HepG2 (cell line): Measurements from ENCODE around the gene ZNF772. TPM values are rescaled to one million over a fixed set of nuclear protein-coding genes. Genes with fewer than 3 reads are reported as not detected.

Experiments used
- DZIP1 ChIP-seq: sonication (generic); formaldehyde crosslinking; IDR thresholded peaks from 2 replicates; pipeline ENCODE4 v1.5.0; 2020; ENCODE audit warnings: mild to moderate bottlenecking, missing genetic modification reagents
- ETV5 ChIP-seq: IDR thresholded peaks from 2 replicates; pipeline ENCODE4 v1.6.1; 2018; ENCODE audit warnings: missing biosample characterization, missing genetic modification reagents, inconsistent platforms, borderline replicate concordance
- EZH2 ChIP-seq: conservative IDR thresholded peaks from 2 replicates; pipeline ENCODE4 v1.6.1; 2012; ENCODE audit warnings: mild to moderate bottlenecking, low read depth, low read length, moderate library complexity
- FIP1L1 ChIP-seq: fragments of 200-400 bp; formaldehyde crosslinking; IDR thresholded peaks from 2 replicates; pipeline ENCODE4 v1.6.1; 2018; ENCODE audit warnings: low read depth, mild to moderate bottlenecking, low read length, moderate library complexity, borderline replicate concordance; ENCODE audit not compliant: insufficient read depth
- HDAC2 ChIP-seq: sonication (generic); formaldehyde crosslinking; IDR thresholded peaks from 2 replicates; pipeline ENCODE4 v1.4.0; 2020; ENCODE audit warnings: missing genetic modification reagents
- KDM3A ChIP-seq: IDR thresholded peaks from 2 replicates; pipeline ENCODE4 v1.6.1; 2018; ENCODE audit warnings: low read depth, missing compliant biosample characterization
- MAFG ChIP-seq: sonication (generic); formaldehyde crosslinking; IDR thresholded peaks from 2 replicates; pipeline ENCODE4 v1.5.1; 2020; ENCODE audit warnings: mild to moderate bottlenecking, missing genetic modification reagents
- MTF1 ChIP-seq: sonication (generic); formaldehyde crosslinking; IDR thresholded peaks from 2 replicates; pipeline ENCODE4 v1.5.0; 2020; ENCODE audit warnings: missing genetic modification reagents
- NCOA1 ChIP-seq: sonication (generic); formaldehyde crosslinking; IDR thresholded peaks from 2 replicates; pipeline ENCODE4 v1.9.0; 2021; ENCODE audit warnings: missing genetic modification reagents
- PITX1 ChIP-seq: sonication (generic); formaldehyde crosslinking; IDR thresholded peaks from 2 replicates; pipeline ENCODE4 v1.5.1; 2020; ENCODE audit warnings: mild to moderate bottlenecking, missing genetic modification reagents
- PLSCR1 ChIP-seq: sonication (generic); formaldehyde crosslinking; IDR thresholded peaks from 2 replicates; pipeline ENCODE4 v1.5.0; 2020; ENCODE audit warnings: missing genetic modification reagents, mild to moderate bottlenecking, borderline replicate concordance
- RARG ChIP-seq: sonication (generic); formaldehyde crosslinking; IDR thresholded peaks from 2 replicates; pipeline ENCODE4 v1.4.0; 2020; ENCODE audit warnings: low read depth, mild to moderate bottlenecking, missing genetic modification reagents
- TBX3 ChIP-seq: fragments of 450-650 bp; IDR thresholded peaks from 2 replicates; pipeline ENCODE4 v1.6.1; 2017; ENCODE audit warnings: antibody characterized with exemption, mild to moderate bottlenecking, inconsistent platforms, borderline replicate concordance
- ZBTB2 ChIP-seq: sonication (generic); formaldehyde crosslinking; IDR thresholded peaks from 2 replicates; pipeline ENCODE4 v1.8.0; 2022; ENCODE audit warnings: low read depth, missing genetic modification reagents
- ZC3H13 ChIP-seq: sonication (generic); formaldehyde crosslinking; IDR thresholded peaks from 2 replicates; pipeline ENCODE4 v1.8.1; 2023; ENCODE audit warnings: mild to moderate bottlenecking, missing genetic modification reagents, moderate library complexity
- ZNF263 ChIP-seq: sonication (generic); formaldehyde crosslinking; IDR thresholded peaks from 2 replicates; pipeline ENCODE4 v1.4.0; 2020; ENCODE audit warnings: missing genetic modification reagents
- ZNF547 ChIP-seq: sonication (generic); formaldehyde crosslinking; IDR thresholded peaks from 2 replicates; pipeline ENCODE4 v1.5.1; 2020; ENCODE audit warnings: mild to moderate bottlenecking, missing genetic modification reagents
- ZNF549 ChIP-seq: sonication (generic); formaldehyde crosslinking; IDR thresholded peaks from 2 replicates; pipeline ENCODE4 v1.5.0; 2020; ENCODE audit warnings: missing genetic modification reagents
- ZNF720 ChIP-seq: sonication (generic); formaldehyde crosslinking; IDR thresholded peaks from 2 replicates; pipeline ENCODE4 v1.4.0; 2020; ENCODE audit warnings: missing genetic modification reagents
- ZSCAN30 ChIP-seq: sonication (generic); formaldehyde crosslinking; IDR thresholded peaks from 2 replicates; pipeline ENCODE4 v1.5.0; 2020; ENCODE audit warnings: mild to moderate bottlenecking, missing genetic modification reagents
- polyA plus RNA-seq, 8 experiments: library from polyadenylated mRNA; depleted of rRNA in 3 of 8; stranded (reverse) in 7 of 8; unstranded in 1 of 8; fragments of >200 nt; fragmentation: Illumina TruSeq in 4 of 8; extraction: Trizol in 4 of 8; gene quantifications; 2 replicates each; pipeline versions ENCODE4 v1.2.1 to v1.2.3, GENCODE V29; 2011 to 2016; ENCODE audit warnings: low read depth in 4 of 8, missing spikeins in 1 of 8, mixed read lengths in 1 of 8; ENCODE audit not compliant: insufficient read depth in 1 of 8
- total RNA-seq, 5 experiments: library from RNA; depleted of rRNA; stranded (reverse); fragments of >200 nt; fragmentation: Illumina TruSeq; extraction: Trizol; gene quantifications; 2 replicates each; pipeline ENCODE4 v1.2.3, GENCODE V29; 2016; ENCODE audit warnings: low read depth in 1 of 5
- TF ChIP-seq, protein P1 (sequence below): sonication (generic); formaldehyde crosslinking; IDR thresholded peaks from 2 replicates; pipeline ENCODE4 v1.9.0; 2021; ENCODE audit warnings: missing genetic modification reagents, borderline replicate concordance
- TF ChIP-seq, protein P2 (sequence below): sonication (generic); formaldehyde crosslinking; IDR thresholded peaks from 2 replicates; pipeline ENCODE4 v1.4.0; 2020; ENCODE audit warnings: mild to moderate bottlenecking, missing genetic modification reagents

Gene ZNF772
- total and polyA plus RNA-seq, 2 of the 13 experiments (the other 11 are each of a cell fraction or from before 2014, with no cell fraction given) = 3.1 to 17.2 TPM

- TF ChIP-seq, protein P1, sequence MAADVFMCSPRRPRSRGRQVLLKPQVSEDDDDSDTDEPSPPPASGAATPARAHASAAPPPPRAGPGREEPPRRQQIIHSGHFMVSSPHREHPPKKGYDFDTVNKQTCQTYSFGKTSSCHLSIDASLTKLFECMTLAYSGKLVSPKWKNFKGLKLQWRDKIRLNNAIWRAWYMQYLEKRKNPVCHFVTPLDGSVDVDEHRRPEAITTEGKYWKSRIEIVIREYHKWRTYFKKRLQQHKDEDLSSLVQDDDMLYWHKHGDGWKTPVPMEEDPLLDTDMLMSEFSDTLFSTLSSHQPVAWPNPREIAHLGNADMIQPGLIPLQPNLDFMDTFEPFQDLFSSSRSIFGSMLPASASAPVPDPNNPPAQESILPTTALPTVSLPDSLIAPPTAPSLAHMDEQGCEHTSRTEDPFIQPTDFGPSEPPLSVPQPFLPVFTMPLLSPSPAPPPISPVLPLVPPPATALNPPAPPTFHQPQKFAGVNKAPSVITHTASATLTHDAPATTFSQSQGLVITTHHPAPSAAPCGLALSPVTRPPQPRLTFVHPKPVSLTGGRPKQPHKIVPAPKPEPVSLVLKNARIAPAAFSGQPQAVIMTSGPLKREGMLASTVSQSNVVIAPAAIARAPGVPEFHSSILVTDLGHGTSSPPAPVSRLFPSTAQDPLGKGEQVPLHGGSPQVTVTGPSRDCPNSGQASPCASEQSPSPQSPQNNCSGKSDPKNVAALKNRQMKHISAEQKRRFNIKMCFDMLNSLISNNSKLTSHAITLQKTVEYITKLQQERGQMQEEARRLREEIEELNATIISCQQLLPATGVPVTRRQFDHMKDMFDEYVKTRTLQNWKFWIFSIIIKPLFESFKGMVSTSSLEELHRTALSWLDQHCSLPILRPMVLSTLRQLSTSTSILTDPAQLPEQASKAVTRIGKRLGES (CRISPR knock-in tag) = no peak
- TF ChIP-seq FIP1L1 (no peak), KDM3A (no peak; the same call in 1 of the 2 replicates), RARG (no peak), ZC3H13 (CRISPR knock-in tag) (peak; percentile 80; the same call in 1 of the 2 replicates), ZSCAN30 (CRISPR knock-in tag) (no peak), ETV5 (CRISPR knock-in tag) (no peak; the same call in 1 of the 2 replicates), MAFG (CRISPR knock-in tag) (no peak), HDAC2 (no peak), EZH2 (no peak), ZNF263 (no peak), ZNF720 (CRISPR knock-in tag) (no peak), PLSCR1 (CRISPR knock-in tag) (no peak), TBX3 (no peak), MTF1 (no peak), ZBTB2 (CRISPR knock-in tag) (no peak), ZNF547 (CRISPR knock-in tag) (no peak), PITX1 (CRISPR knock-in tag) (no peak; the same call in 1 of the 2 replicates), DZIP1 (CRISPR knock-in tag) (no peak), NCOA1 (CRISPR knock-in tag) (no peak), ZNF549 (CRISPR knock-in tag) (no peak)
- TF ChIP-seq, protein P2, sequence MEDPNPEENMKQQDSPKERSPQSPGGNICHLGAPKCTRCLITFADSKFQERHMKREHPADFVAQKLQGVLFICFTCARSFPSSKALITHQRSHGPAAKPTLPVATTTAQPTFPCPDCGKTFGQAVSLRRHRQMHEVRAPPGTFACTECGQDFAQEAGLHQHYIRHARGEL (CRISPR knock-in tag) = no peak
Observed at GRCh38 chr19:57435062-57435978, 42.0 kb downstream of the ZNF772 start, which contains the start of gene ZNF749 (continued).
